ENCODE data around the gene ITPR3.

The ITPR3 gene

DNA sequence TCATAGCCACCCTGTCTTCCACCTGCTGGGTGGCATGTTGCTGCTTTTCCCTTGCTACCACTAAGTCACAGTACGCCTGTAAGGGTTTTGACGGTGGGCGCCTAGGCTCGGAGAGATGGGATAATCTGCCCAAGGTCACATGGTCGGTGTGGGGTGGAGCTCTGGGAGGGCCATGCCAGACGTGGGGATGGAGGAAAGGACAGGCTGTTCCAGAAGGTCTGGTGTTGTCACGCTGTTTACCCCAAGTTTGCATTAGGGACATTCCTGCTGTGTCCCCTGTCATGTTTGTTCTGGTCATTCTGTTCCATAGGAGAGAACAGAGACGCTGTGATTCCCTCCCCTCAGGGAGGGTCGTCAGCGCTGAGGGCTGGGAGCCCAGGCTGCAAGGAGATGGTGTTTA is 109.5 kb downstream of the ITPR3 start:
- Mint-ChIP-seq H3K36me3 (ENCODE audit: low read depth) (peaks cover 13% of the 10 kb centered on the region), H3K27ac (no peak overlapping the region), H3K9me3 (no peaks in the 10 kb centered on the region), H3K27me3 (ENCODE audit: low read depth, poor library complexity) (peaks cover 20% of the 10 kb centered on the region), H3K4me3 (no peak overlapping the region), H3K4me1 (peaks cover 46% of the 10 kb centered on the region)
- no peak for DNase-seq
- TF ChIP-seq, protein P1, sequence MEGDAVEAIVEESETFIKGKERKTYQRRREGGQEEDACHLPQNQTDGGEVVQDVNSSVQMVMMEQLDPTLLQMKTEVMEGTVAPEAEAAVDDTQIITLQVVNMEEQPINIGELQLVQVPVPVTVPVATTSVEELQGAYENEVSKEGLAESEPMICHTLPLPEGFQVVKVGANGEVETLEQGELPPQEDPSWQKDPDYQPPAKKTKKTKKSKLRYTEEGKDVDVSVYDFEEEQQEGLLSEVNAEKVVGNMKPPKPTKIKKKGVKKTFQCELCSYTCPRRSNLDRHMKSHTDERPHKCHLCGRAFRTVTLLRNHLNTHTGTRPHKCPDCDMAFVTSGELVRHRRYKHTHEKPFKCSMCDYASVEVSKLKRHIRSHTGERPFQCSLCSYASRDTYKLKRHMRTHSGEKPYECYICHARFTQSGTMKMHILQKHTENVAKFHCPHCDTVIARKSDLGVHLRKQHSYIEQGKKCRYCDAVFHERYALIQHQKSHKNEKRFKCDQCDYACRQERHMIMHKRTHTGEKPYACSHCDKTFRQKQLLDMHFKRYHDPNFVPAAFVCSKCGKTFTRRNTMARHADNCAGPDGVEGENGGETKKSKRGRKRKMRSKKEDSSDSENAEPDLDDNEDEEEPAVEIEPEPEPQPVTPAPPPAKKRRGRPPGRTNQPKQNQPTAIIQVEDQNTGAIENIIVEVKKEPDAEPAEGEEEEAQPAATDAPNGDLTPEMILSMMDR (IDR thresholded peaks at IDR 0.05) = no peak

DNA sequence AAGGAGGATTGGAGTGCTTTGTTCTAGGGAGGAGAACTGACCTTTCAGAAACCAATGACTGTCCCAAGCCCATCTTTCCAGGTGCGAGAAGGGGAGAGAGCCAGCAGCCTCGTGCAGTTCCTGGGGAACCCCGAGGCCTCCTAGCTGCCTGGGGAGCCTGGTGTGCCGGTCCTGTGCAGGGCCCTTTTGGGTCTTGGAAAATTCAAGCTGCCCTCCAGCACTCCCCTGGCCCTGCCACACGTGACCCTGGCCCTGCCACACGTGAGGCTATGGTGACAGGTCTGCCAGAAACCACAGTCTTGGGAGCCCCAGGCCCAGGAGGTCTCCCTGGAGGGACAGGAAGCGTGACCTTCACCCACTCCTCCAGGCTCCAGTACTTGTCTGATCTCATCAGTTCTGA is 109.9 kb downstream of the ITPR3 start:
- no peaks in the 10 kb centered on the region for H3K9me3 Mint-ChIP-seq
- DNase-seq = no peak
- TF ChIP-seq, protein P1 (IDR thresholded peaks at IDR 0.05) = no peak
- no peak overlapping the region for H3K27ac Mint-ChIP-seq
- no peak overlapping the region for H3K4me3 Mint-ChIP-seq
- peaks cover 13% of the 10 kb centered on the region for H3K36me3 Mint-ChIP-seq (ENCODE audit: low read depth)
- peaks cover 46% of the 10 kb centered on the region for H3K4me1 Mint-ChIP-seq
- peaks cover 16% of the 10 kb centered on the region for H3K27me3 Mint-ChIP-seq (ENCODE audit: low read depth, poor library complexity)

DNA sequence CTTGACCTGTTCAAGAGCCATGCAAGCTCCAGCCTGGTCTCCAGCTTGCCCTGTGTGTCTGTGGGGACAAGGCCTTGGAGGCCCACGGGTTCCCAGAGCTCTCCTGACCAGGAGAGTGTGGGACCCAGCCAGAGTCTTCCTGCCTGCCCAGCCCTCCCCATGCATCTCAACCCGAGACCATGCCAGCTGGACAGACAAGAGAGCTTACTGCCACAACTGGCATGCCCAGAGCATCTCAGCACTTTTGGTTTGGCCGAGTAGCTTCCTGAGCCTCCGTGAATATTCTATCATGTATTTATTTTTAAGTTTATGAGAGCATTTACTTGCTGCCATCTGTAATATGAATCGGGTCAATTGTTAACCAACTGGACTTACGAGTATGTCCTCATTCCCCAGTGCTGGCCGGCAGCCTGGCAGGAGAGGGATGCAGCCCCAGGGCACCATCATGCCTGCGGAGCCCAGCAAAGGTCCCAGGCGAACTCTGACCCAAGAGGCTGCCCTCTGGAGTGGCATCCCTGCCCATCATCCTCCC is 110.7 kb downstream of the ITPR3 start:
- Mint-ChIP-seq H3K9me3 (no peaks in the 10 kb centered on the region), H3K36me3 (ENCODE audit: low read depth) (peaks cover 13% of the 10 kb centered on the region), H3K27me3 (ENCODE audit: low read depth, poor library complexity) (peaks cover 13% of the 10 kb centered on the region), H3K27ac (no peak overlapping the region), H3K4me3 (no peak overlapping the region), H3K4me1 (peaks cover 48% of the 10 kb centered on the region)
- DNase-seq = no peak
- TF ChIP-seq, protein P1 (IDR thresholded peaks at IDR 0.05) = no peak

DNA sequence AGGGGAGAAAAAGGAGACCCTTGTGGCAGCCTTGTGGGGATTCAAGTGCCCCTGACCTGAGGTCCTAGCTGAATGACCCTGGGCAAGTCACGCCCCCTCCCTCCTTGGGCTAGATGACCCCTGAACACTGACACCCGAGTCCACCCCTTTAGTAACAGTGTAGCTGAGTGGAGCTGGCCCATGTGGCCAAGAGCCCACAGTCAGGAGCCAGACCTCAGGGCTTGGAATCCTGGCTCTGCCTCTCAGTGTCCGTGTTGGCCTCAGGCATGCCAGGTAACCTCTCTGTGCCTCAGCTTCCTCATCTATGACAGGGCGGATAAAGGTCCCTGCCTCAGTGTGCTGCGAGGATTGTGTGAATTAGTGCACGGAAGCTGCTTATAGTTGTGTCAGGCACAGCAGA is 111.3 kb downstream of the ITPR3 start:
- H3K9me3 Mint-ChIP-seq = no peaks in the 10 kb centered on the region
- no peak overlapping the region for H3K27ac Mint-ChIP-seq
- TF ChIP-seq, protein P1 (IDR thresholded peaks at IDR 0.05) = no peak
- no peak for DNase-seq
- peaks cover 54% of the 10 kb centered on the region for H3K4me1 Mint-ChIP-seq
- H3K27me3 Mint-ChIP-seq (ENCODE audit: low read depth, poor library complexity) = peaks cover 11% of the 10 kb centered on the region
- no peak overlapping the region for H3K4me3 Mint-ChIP-seq
- H3K36me3 Mint-ChIP-seq (ENCODE audit: low read depth) = peaks cover 13% of the 10 kb centered on the region

DNA sequence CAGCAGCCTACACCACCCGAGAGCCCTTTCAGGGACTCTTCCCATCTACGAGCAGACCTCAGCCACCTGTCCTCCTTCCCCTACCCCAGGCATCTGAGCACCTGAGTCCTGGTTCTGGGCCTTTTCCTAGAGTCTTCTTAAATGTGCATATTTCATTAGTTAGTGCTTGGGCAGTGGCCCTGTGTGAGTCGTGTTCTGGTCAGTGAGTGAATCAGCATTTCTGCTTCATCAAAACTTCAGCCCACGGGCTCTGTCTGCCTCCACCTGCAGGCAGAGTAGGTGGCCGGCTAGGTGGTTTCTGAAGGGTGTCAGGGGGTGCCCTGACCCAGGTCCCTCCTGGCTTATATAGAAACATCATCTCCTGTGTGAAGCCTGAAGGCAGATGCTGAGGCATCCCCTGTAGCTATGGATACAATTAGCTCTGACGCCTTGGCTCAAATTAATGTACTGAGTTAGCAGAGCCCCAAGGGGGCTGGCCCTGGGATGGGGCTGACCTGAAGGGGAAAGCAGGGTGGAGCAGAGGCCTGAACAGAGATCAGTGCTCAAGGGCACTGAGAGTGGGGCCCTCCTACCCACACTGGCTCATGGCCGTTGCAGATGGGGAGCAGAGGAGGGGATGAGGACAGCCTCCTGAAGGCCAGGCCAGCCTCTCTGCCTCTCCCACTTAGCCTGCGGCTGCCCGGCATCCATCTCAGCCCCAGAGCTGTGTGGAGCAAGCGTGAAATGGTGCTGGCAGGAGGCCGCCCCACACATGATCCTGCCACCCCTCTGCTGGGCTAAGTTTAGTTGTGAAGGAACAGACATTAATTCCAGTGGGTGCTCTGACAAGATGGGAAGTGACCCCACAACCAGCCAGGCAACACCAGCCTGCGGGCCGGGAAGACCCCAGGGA is 111.9 kb downstream of the ITPR3 start:
- no peak overlapping the region for H3K27ac Mint-ChIP-seq
- no peak for DNase-seq
- H3K36me3 Mint-ChIP-seq (ENCODE audit: low read depth) = peaks cover 13% of the 10 kb centered on the region
- peaks cover 11% of the 10 kb centered on the region for H3K27me3 Mint-ChIP-seq (ENCODE audit: low read depth, poor library complexity)
- H3K4me1 Mint-ChIP-seq = peaks cover 57% of the 10 kb centered on the region
- H3K4me3 Mint-ChIP-seq = no peak overlapping the region
- TF ChIP-seq, protein P1 (IDR thresholded peaks at IDR 0.05) = no peak
- H3K9me3 Mint-ChIP-seq = no peaks in the 10 kb centered on the region

DNA sequence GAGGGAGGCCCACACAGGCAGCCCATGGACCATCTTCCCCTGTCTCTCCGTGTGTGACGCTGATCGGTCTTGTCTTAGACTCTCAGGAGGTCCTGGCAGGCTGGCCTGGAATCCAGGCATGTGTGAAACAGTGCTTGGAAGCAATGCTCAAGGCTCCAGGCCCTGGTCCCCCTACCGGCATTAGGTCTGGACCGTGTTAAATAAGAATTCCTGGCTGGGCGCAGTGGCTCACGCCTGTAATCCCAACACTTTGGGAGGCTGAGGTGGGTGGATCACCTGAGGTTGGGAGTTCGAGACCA is 112.5 kb downstream of the ITPR3 start:
- H3K27me3 Mint-ChIP-seq (ENCODE audit: low read depth, poor library complexity) = peaks cover 11% of the 10 kb centered on the region
- peaks cover 10% of the 10 kb centered on the region for H3K36me3 Mint-ChIP-seq (ENCODE audit: low read depth)
- H3K9me3 Mint-ChIP-seq = no peaks in the 10 kb centered on the region
- H3K4me3 Mint-ChIP-seq = no peak overlapping the region
- DNase-seq = no peak
- TF ChIP-seq, protein P1 (IDR thresholded peaks at IDR 0.05) = no peak
- H3K4me1 Mint-ChIP-seq = peaks cover 53% of the 10 kb centered on the region
- H3K27ac Mint-ChIP-seq = no peak overlapping the region

All from nephron progenitor cell (in vitro differentiated cells).